H1 (cell line): ENCODE data around the gene ATG7. TPM values are rescaled to one million over a fixed set of nuclear protein-coding genes. Genes with fewer than 3 reads are reported as not detected.

Source experiments
- CTCF ChIA-PET: fragments of 300-600 bp; sonication (Branson Sonifier 250); formaldehyde crosslinking; loops from one replicate; lab custom pipeline; 2021; ENCODE audit not compliant: partially characterized antibody; lab: Charles Lee
- POLR2A ChIA-PET: fragments of 300-600 bp; sonication (Branson Sonifier 250); formaldehyde crosslinking; loops from one replicate; lab custom pipeline; 2021; ENCODE audit warnings: inconsistent platforms; ENCODE audit not compliant: partially characterized antibody; lab: Charles Lee
- DNase-seq, 2 experiments: peaks; one replicate each; pipeline versions ENCODE4 v3.0.0 to v3.0.0-alpha.2; 2010 to 2022; ENCODE audit warnings: low spot score in 2 of 2, low read depth in 1 of 2, mixed read lengths in 1 of 2
- FAIRE-seq: peaks from 2 replicates; lab custom pipeline; 2011; peaks lifted over from hg19 to GRCh38; lab: Jason Lieb, UNC
- H2AFZ ChIP-seq: 2 replicates; pipeline ENCODE4 v1.8.1; 2012; ENCODE audit warnings: low read length, inconsistent platforms
- H2AK5ac ChIP-seq: 2 replicates; pipeline ENCODE4 v1.6.1; 2013; ENCODE audit warnings: low read depth, low read length
- H2BK120ac ChIP-seq: replicated peaks from 2 replicates; pipeline ENCODE3; 2013; ENCODE audit warnings: low read depth, low read length, inconsistent platforms
- H2BK12ac ChIP-seq: 2 replicates; pipeline ENCODE4 v1.6.1; 2013; ENCODE audit warnings: low read depth, low read length
- H2BK15ac ChIP-seq: 2 replicates; pipeline ENCODE4 v1.6.1; 2013; ENCODE audit warnings: low read length
- H2BK20ac ChIP-seq: 2 replicates; pipeline ENCODE4 v1.6.1; 2013; ENCODE audit warnings: low read length
- H2BK5ac ChIP-seq: 2 replicates; pipeline ENCODE4 v1.6.1; 2013; ENCODE audit warnings: low read depth, low read length
- H3K14ac ChIP-seq: 2 replicates; pipeline ENCODE4 v1.6.1; 2013; ENCODE audit warnings: inconsistent platforms; ENCODE audit not compliant: insufficient read length
- H3K18ac ChIP-seq: 2 replicates; pipeline ENCODE4 v1.6.1; 2013; ENCODE audit warnings: low read length; ENCODE audit errors: extremely low read depth
- H3K23ac ChIP-seq: 2 replicates; pipeline ENCODE4 v1.6.1; 2013; ENCODE audit warnings: inconsistent platforms; ENCODE audit not compliant: insufficient read length
- H3K23me2 ChIP-seq: 2 replicates; pipeline ENCODE4 v1.6.1; 2013; ENCODE audit warnings: low read depth, low read length
- H3K27ac ChIP-seq: 2 replicates; pipeline ENCODE4 v1.6.1; 2011; ENCODE audit warnings: low read depth, low read length, inconsistent platforms
- H3K27me3 ChIP-seq, 4 experiments: replicated peaks in 1 of 4; 1 replicate in 1 of 4; 2 replicates in 3 of 4; pipeline versions ENCODE4 v1.6.1 to v1.8.1; 2011 to 2013; ENCODE audit warnings: low read length in 3 of 4, mild to moderate bottlenecking in 3 of 4, inconsistent platforms in 2 of 4, mixed read lengths in 2 of 4, moderate library complexity in 1 of 4; ENCODE audit not compliant: control insufficient read depth in 3 of 4, insufficient read depth in 3 of 4; ENCODE audit errors: extremely low read depth in 1 of 4
- H3K36me3 ChIP-seq, 4 experiments: 2 replicates each; pipeline versions ENCODE4 v1.6.1 to v1.8.1; 2011 to 2013; ENCODE audit warnings: mild to moderate bottlenecking in 4 of 4, low read length in 3 of 4, moderate library complexity in 2 of 4, control low read depth in 1 of 4, inconsistent platforms in 1 of 4; ENCODE audit not compliant: insufficient read depth in 4 of 4, control insufficient read depth in 2 of 4
- H3K4ac ChIP-seq: replicated peaks from 2 replicates; pipeline ENCODE3; 2013; ENCODE audit warnings: low read length, low read depth, mixed read lengths, inconsistent platforms; ENCODE audit not compliant: insufficient read length
- H3K4me1 ChIP-seq, 4 experiments: replicated peaks in 1 of 4; 1 replicate in 1 of 4; 2 replicates in 3 of 4; pipeline versions ENCODE4 v1.6.1 to v1.8.1; 2011 to 2013; ENCODE audit warnings: low read length in 3 of 4, inconsistent platforms in 2 of 4, mixed read lengths in 1 of 4; ENCODE audit not compliant: insufficient read depth in 4 of 4, control insufficient read depth in 3 of 4
- H3K4me2 ChIP-seq, 2 experiments: 2 replicates each; pipeline versions ENCODE4 v1.6.1 to v1.8.1; 2011 to 2013; ENCODE audit warnings: low read depth in 2 of 2, low read length in 2 of 2, control low read depth in 1 of 2, inconsistent platforms in 1 of 2, mild to moderate bottlenecking in 1 of 2; ENCODE audit not compliant: insufficient read depth in 1 of 2
- H3K4me3 ChIP-seq, 4 experiments: fragments of 200-600, 300-600 bp in 1 of 4; sonication (generic), shearing (Covaris generic), sonication (Bioruptor Twin) in 1 of 4; 2 replicates each; pipeline versions ENCODE4 v1.5.1 to v1.8.1; 2011 to 2016; ENCODE audit warnings: low read length in 4 of 4, low read depth in 3 of 4, control low read depth in 2 of 4, inconsistent platforms in 2 of 4, mild to moderate bottlenecking in 2 of 4, mixed read lengths in 1 of 4, moderate library complexity in 1 of 4; ENCODE audit not compliant: insufficient read depth in 2 of 4; ENCODE audit errors: extremely low read depth in 1 of 4
- H3K56ac ChIP-seq: replicated peaks from 2 replicates; pipeline ENCODE3; 2013; ENCODE audit warnings: low read depth, mild to moderate bottlenecking, mixed read lengths, low read length, inconsistent platforms; ENCODE audit not compliant: insufficient read length
- H3K79me1 ChIP-seq: 2 replicates; pipeline ENCODE4 v1.6.1; 2013; ENCODE audit warnings: low read depth, low read length, control low read depth
- H3K79me2 ChIP-seq, 2 experiments: 2 replicates each; pipeline versions ENCODE4 v1.6.1 to v1.8.1; 2012 to 2013; ENCODE audit warnings: low read length in 2 of 2, mild to moderate bottlenecking in 2 of 2, inconsistent platforms in 1 of 2; ENCODE audit not compliant: insufficient read depth in 2 of 2, control insufficient read depth in 1 of 2
- H3K9ac ChIP-seq, 4 experiments: replicated peaks in 1 of 4; 1 replicate in 1 of 4; 2 replicates in 3 of 4; pipeline versions ENCODE4 v1.6.1 to v1.8.1; 2011 to 2013; ENCODE audit warnings: low read depth in 3 of 4, low read length in 3 of 4, control low read depth in 2 of 4, mild to moderate bottlenecking in 2 of 4, moderate library complexity in 2 of 4, inconsistent platforms in 1 of 4; ENCODE audit errors: extremely low read depth in 1 of 4
- H3K9me3 ChIP-seq, 2 experiments: 2 replicates each; pipeline versions ENCODE4 v1.6.1 to v1.8.1; 2012 to 2013; ENCODE audit warnings: mild to moderate bottlenecking in 2 of 2, moderate library complexity in 2 of 2, control low read depth in 1 of 2, inconsistent platforms in 1 of 2, low read depth in 1 of 2, low read length in 1 of 2, mixed read lengths in 1 of 2; ENCODE audit not compliant: insufficient read depth in 2 of 2
- H4K20me1 ChIP-seq, 2 experiments: replicated peaks in 1 of 2; 2 replicates each; pipeline versions ENCODE3 to v1.8.1; 2011 to 2013; ENCODE audit warnings: inconsistent platforms in 2 of 2, low read length in 2 of 2, mild to moderate bottlenecking in 1 of 2; ENCODE audit not compliant: insufficient read depth in 2 of 2, control insufficient read depth in 1 of 2
- H4K5ac ChIP-seq: 2 replicates; pipeline ENCODE4 v1.6.1; 2013; ENCODE audit warnings: low read length, low read depth, mixed read lengths, inconsistent platforms; ENCODE audit not compliant: insufficient read length
- H4K8ac ChIP-seq: 2 replicates; pipeline ENCODE4 v1.8.0; 2013; ENCODE audit warnings: mild to moderate bottlenecking, moderate library complexity, low read length, inconsistent platforms; ENCODE audit not compliant: insufficient read depth; ENCODE audit errors: extremely low read depth
- H4K91ac ChIP-seq: replicated peaks from 2 replicates; pipeline ENCODE3; 2013; ENCODE audit warnings: low read length, mixed read lengths, inconsistent platforms; ENCODE audit not compliant: insufficient read length
- BRCA1 ChIP-seq: IDR thresholded peaks from 2 replicates; pipeline ENCODE4 v1.6.1; 2012; ENCODE audit warnings: low read depth, low read length, improper control_type of control experiment
- CBX8 ChIP-seq: fragments of 300-800, 300-1000 bp; sonication (generic); IDR thresholded peaks from 2 replicates; pipeline ENCODE4 v1.7.1; 2016; ENCODE audit warnings: low read depth, low read length, borderline replicate concordance
- CEBPB ChIP-seq: IDR thresholded peaks from 2 replicates; pipeline ENCODE4 v1.6.1; 2012; ENCODE audit warnings: low read depth, low read length
- POLR2A ChIP-seq, 2 experiments: IDR thresholded peaks; 1 replicate in 1 of 2; 2 replicates in 1 of 2; pipeline ENCODE4 v1.6.1; 2011; ENCODE audit warnings: low read depth in 2 of 2, low read length in 2 of 2, mild to moderate bottlenecking in 2 of 2; ENCODE audit errors: control extremely low read depth in 1 of 2
- SAP30 ChIP-seq: fragments of 300-600 bp; sonication (generic); IDR thresholded peaks from 2 replicates; pipeline ENCODE4 v1.7.1; 2012; ENCODE audit warnings: low read length, moderate library complexity, mild to moderate bottlenecking, inconsistent platforms; ENCODE audit not compliant: insufficient read depth, insufficient replicate concordance
- SUZ12 ChIP-seq: fragments of 200-600 bp; sonication (generic); IDR thresholded peaks from 2 replicates; pipeline ENCODE4 v1.6.1; 2012; ENCODE audit warnings: mild to moderate bottlenecking, inconsistent platforms, low read length, moderate library complexity, mixed read lengths
- TAF7 ChIP-seq: optimal IDR thresholded peaks from 2 replicates; pipeline ENCODE3; 2011; ENCODE audit warnings: low read depth, mild to moderate bottlenecking, inconsistent platforms, low read length, moderate library complexity, borderline replicate concordance
- TBP ChIP-seq: IDR thresholded peaks from 2 replicates; pipeline ENCODE4 v1.6.1; 2011; ENCODE audit warnings: low read depth, low read length, improper control_type of control experiment
- TCF12 ChIP-seq: IDR thresholded peaks from 2 replicates; pipeline ENCODE4 v1.6.1; 2011; ENCODE audit warnings: low read depth, mild to moderate bottlenecking, low read length
- YY1 ChIP-seq: IDR thresholded peaks from 2 replicates; pipeline ENCODE4 v1.6.1; 2011; ENCODE audit warnings: low read depth, mild to moderate bottlenecking, low read length
- WGBS, 2 experiments: shearing (Covaris generic) in 1 of 2; methylation state at CpG; one replicate each; pipeline versions ENCODE4 v1.1.6 to v1.1.7; 2013 to 2015; ENCODE audit warnings: low lambda C conversion rate in 2 of 2, mixed read lengths in 2 of 2, inconsistent platforms in 1 of 2, low coverage in 1 of 2, missing lambda C conversion rate in 1 of 2; ENCODE audit not compliant: insufficient replicate concordance in 2 of 2, insufficient coverage in 1 of 2, insufficient read length in 1 of 2; ENCODE audit errors: extremely low coverage in 1 of 2, missing lambda C conversion rate in 1 of 2; 5-methylcytosine and 5-hydroxymethylcytosine counted together
- polyA plus RNA-seq, 7 experiments: library from polyadenylated mRNA; depleted of rRNA in 3 of 7; stranded (reverse) in 5 of 7; unstranded in 2 of 7; fragments of >200 nt in 5 of 7; fragments of 200-250 nt in 2 of 7; gene quantifications; 1 replicate in 5 of 7; 2 replicates in 1 of 7; 4 replicates in 1 of 7; pipeline versions ENCODE4 v1.2.1 to v1.2.3, GENCODE V29; 2011 to 2013; ENCODE audit warnings: missing spikeins in 2 of 7, mixed read lengths in 2 of 7
- total RNA-seq: library from RNA; stranded (reverse); fragmentation: NEBNext Ultra II Directional; extraction: Animal tissue kit (Norgen Biotek cat#: 25700); gene quantifications from 2 replicates; pipeline ENCODE4 v1.2.1, GENCODE V29; 2021
- TF ChIP-seq, protein P1 (sequence below): IDR thresholded peaks from 2 replicates; pipeline ENCODE4 v1.6.1; 2011; ENCODE audit warnings: low read length, improper control_type of control experiment
- TF ChIP-seq, protein P2 (sequence below): IDR thresholded peaks from 2 replicates; pipeline ENCODE4 v1.6.1; 2012; ENCODE audit warnings: low read length, inconsistent platforms

ATG7 gene
- total and polyA plus RNA-seq, 2 of the 8 experiments (the other 6 are each of a cell fraction or from before 2014, with no cell fraction given), result 15.0 to 19.1 TPM

DNA sequence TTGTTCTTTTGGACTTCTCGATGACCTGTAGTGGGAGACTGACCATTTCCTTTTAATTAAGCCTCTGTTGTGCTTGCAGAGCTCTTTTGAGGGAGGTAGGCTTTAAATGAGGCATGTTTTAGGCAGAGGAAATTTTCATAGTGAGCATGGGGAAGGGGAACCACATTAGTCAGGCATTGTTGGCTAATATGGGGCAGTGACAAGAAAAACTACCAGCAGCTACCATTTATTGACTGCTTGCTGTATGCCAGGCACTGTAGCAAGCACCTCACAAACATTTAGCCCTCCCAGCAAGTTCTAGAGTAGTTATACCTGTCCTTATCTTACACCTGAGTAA, 10.9 kb downstream of the ATG7 start:
- H2BK5ac ChIP-seq, result no peak overlapping the region
- no peaks in the 10 kb centered on the region for H3K27me3 ChIP-seq
- no peaks in the 10 kb centered on the region for H3K23me2 ChIP-seq
- no peak overlapping the region for H2BK120ac ChIP-seq
- H3K14ac ChIP-seq, result no peak overlapping the region
- no peak overlapping the region for H2AK5ac ChIP-seq
- no peaks in the 10 kb centered on the region for H3K79me2 ChIP-seq
- no peaks in the 10 kb centered on the region for H4K20me1 ChIP-seq
- no peak overlapping the region for H4K8ac ChIP-seq
- no peak for FAIRE-seq
- H3K4me2 ChIP-seq, result no peak overlapping the region
- no peaks in the 10 kb centered on the region for H3K9me3 ChIP-seq
- H3K79me1 ChIP-seq, result no peaks in the 10 kb centered on the region; the same call in 1 of the 2 replicates
- H2AFZ ChIP-seq, result no peak overlapping the region
- H3K4me1 ChIP-seq, result no peaks in the 10 kb centered on the region
- no peak overlapping the region for H3K23ac ChIP-seq
- H3K9ac ChIP-seq, result no peak overlapping the region
- H3K36me3 ChIP-seq, result peaks cover 0 to 3% (median 0%) of the 10 kb centered on the region in 4 experiments; a peak in 2 of 8 replicates
- no peak overlapping the region for H3K4me3 ChIP-seq
- H3K18ac ChIP-seq, result no peak overlapping the region
- H4K91ac ChIP-seq, result no peak overlapping the region
- DNase-seq, result no peak
- WGBS, 2 experiments, result 83% methylated on average over 1 of the region's 1 CpG; no CpG with 5 or more reads in 1 of the 2 experiments
- POLR2A ChIA-PET, result interaction anchor here (2.0 kb wide), 1 partner anchor 10 kb away, joined by 13 read pairs; the partner anchor contains the start of gene ATG7
- no peak overlapping the region for H2BK20ac ChIP-seq
- no peak overlapping the region for H3K27ac ChIP-seq
- no peak overlapping the region for H2BK15ac ChIP-seq
- H3K56ac ChIP-seq, result no peak overlapping the region
- no peak overlapping the region for H2BK12ac ChIP-seq
- CTCF ChIA-PET, result interaction anchor here (1.1 kb wide), 1 partner anchor 20 kb away, joined by 3 read pairs; no protein-coding TSS in a partner anchor
- no peak overlapping the region for H3K4ac ChIP-seq
- H4K5ac ChIP-seq, result no peak overlapping the region
- no peak for TF ChIP-seq YY1
- no peak for TF ChIP-seq TBP
- TF ChIP-seq, protein P1, sequence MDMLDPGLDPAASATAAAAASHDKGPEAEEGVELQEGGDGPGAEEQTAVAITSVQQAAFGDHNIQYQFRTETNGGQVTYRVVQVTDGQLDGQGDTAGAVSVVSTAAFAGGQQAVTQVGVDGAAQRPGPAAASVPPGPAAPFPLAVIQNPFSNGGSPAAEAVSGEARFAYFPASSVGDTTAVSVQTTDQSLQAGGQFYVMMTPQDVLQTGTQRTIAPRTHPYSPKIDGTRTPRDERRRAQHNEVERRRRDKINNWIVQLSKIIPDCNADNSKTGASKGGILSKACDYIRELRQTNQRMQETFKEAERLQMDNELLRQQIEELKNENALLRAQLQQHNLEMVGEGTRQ, result no peak
- TF ChIP-seq TAF7, result no peak
- TF ChIP-seq, protein P2, sequence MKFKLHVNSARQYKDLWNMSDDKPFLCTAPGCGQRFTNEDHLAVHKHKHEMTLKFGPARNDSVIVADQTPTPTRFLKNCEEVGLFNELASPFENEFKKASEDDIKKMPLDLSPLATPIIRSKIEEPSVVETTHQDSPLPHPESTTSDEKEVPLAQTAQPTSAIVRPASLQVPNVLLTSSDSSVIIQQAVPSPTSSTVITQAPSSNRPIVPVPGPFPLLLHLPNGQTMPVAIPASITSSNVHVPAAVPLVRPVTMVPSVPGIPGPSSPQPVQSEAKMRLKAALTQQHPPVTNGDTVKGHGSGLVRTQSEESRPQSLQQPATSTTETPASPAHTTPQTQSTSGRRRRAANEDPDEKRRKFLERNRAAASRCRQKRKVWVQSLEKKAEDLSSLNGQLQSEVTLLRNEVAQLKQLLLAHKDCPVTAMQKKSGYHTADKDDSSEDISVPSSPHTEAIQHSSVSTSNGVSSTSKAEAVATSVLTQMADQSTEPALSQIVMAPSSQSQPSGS, result no peak
- TF ChIP-seq TCF12, result no peak
- no peak for TF ChIP-seq SUZ12
- TF ChIP-seq CEBPB, result no peak
- no peak for TF ChIP-seq POLR2A (IDR thresholded peaks at IDR 0.05; ENCODE audit: control extremely low read depth in 1 of 2, low read depth in 2 of 2, low read length in 2 of 2)
- TF ChIP-seq BRCA1, result no peak
- no peak for TF ChIP-seq CBX8
- TF ChIP-seq SAP30, result no peak
